DOHH2 (cell line): Measurements from ENCODE around the gene B4GALNT3.

ENCODE experiments used
- CTCF ChIP-seq: fragments of 200-600 bp; sonication (generic); IDR thresholded peaks from one replicate; pipeline ENCODE4 v1.5.1; 2014; ENCODE audit warnings: antibody characterized with exemption, mild to moderate bottlenecking, low read depth, low read length; ENCODE audit not compliant: poor library complexity, severe bottlenecking
- EZH2phosphoT487 ChIP-seq: fragments of 200-600 bp; sonication (generic); IDR thresholded peaks from 2 replicates; pipeline ENCODE4 v1.6.1; 2017; ENCODE audit warnings: borderline replicate concordance, mild to moderate bottlenecking, antibody characterized with exemption, low read length, moderate library complexity, mixed read lengths

DNA sequence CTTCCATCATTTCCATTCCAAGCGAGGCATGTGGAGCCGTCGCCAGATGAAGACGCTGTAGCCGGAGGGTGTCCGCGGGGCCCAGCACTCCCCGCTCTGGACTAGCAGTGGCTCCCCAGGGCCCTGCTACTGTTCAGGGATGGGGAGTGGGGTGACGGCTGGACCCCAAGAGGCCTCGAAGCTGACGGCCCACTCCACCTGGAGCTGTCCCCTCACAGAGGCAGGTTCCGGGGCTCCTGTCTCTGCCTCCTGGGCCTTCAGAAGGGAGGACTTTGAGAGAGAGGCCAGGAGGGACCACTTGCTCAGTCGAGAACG, 101.6 kb downstream of the B4GALNT3 start:
- no peak for TF ChIP-seq CTCF
- TF ChIP-seq EZH2phosphoT487: no peak
